ENCODE results near the gene KIF1C. TPM values are rescaled to one million over a fixed set of nuclear protein-coding genes. Genes with fewer than 3 reads are reported as not detected.

KIF1C gene

Small RNA genes within 50 kb of the gene (small RNA-seq; reads per million reads assigned to genes)
- 1.4 reads per million for gene MIR6864 (ENCODE audit: low read depth)
- gene MIR6865 (ENCODE audit: low read depth), result not detected

All from mesenchymal stem cell (in vitro differentiated cells and primary cell).